BE2C (cell line): ENCODE data around the gene GDF2.

Experiments
- DNase-seq: peaks from one replicate; pipeline ENCODE4 v3.0.0-alpha.2; 2020
- H3K27me3 ChIP-seq: fragments of 250-450 bp; sonication (Bioruptor Pico); 2 replicates; pipeline ENCODE4 v1.5.1; 2020; ENCODE audit warnings: mild to moderate bottlenecking
- H3K36me3 ChIP-seq: fragments of 250-450 bp; sonication (Bioruptor Pico); 2 replicates; pipeline ENCODE4 v1.5.1; 2020; ENCODE audit warnings: mild to moderate bottlenecking
- H3K4me1 ChIP-seq: fragments of 250-450 bp; sonication (Bioruptor Pico); 2 replicates; pipeline ENCODE4 v1.5.1; 2020
- H3K4me3 ChIP-seq: 2 replicates; pipeline ENCODE4 v1.5.1; 2011; ENCODE audit warnings: low read depth, low read length
- H3K9me3 ChIP-seq: fragments of 250-450 bp; sonication (Bioruptor Pico); 2 replicates; pipeline ENCODE4 v1.5.1; 2020
- CTCF ChIP-seq: IDR thresholded peaks from 2 replicates; pipeline ENCODE4 v1.5.1; 2012; ENCODE audit warnings: mild to moderate bottlenecking, low read depth, low read length

GDF2 gene

GRCh38 chr10:47311193-47311931 is 10.9 kb upstream of the GDF2 start:
- no peak for TF ChIP-seq CTCF
- peak; percentile 55 for DNase-seq
- Histone ChIP-seq H3K9me3 (no peaks in the 10 kb centered on the region), H3K27me3 (no peaks in the 10 kb centered on the region), H3K4me1 (no peaks in the 10 kb centered on the region), H3K4me3 (no peak overlapping the region), H3K36me3 (no peaks in the 10 kb centered on the region)

GRCh38 chr10:47311932-47312662 is 10.2 kb upstream of the GDF2 start:
- Histone ChIP-seq H3K4me3 (no peak overlapping the region), H3K27me3 (no peaks in the 10 kb centered on the region), H3K9me3 (no peaks in the 10 kb centered on the region), H3K4me1 (no peaks in the 10 kb centered on the region), H3K36me3 (no peaks in the 10 kb centered on the region)
- peak; percentile 87 for DNase-seq
- peak; percentile 87 for TF ChIP-seq CTCF

- no peak for DNase-seq
- TF ChIP-seq CTCF = no peak
- no peaks in the 10 kb centered on the region for H3K36me3 ChIP-seq
- no peaks in the 10 kb centered on the region for H3K27me3 ChIP-seq
- H3K4me3 ChIP-seq = no peak overlapping the region
- no peaks in the 10 kb centered on the region for H3K4me1 ChIP-seq
- no peaks in the 10 kb centered on the region for H3K9me3 ChIP-seq
Observed at GRCh38 chr10:47312663-47312995, 9.6 kb upstream of the GDF2 start.

- no peaks in the 10 kb centered on the region for H3K36me3 ChIP-seq
- no peak overlapping the region for H3K4me3 ChIP-seq
Observed at GRCh38 chr10:47314416-47314970, 7.8 kb upstream of the GDF2 start.

GRCh38 chr10:47315421-47315820 is 6.8 kb upstream of the GDF2 start:
- Histone ChIP-seq H3K36me3 (no peaks in the 10 kb centered on the region), H3K9me3 (no peaks in the 10 kb centered on the region), H3K4me1 (no peaks in the 10 kb centered on the region), H3K27me3 (no peaks in the 10 kb centered on the region), H3K4me3 (no peak overlapping the region)
- TF ChIP-seq CTCF = no peak
- no peak for DNase-seq

More at GRCh38 chr10:47314416-47314970, 7.8 kb upstream of the GDF2 start:
- no peak for DNase-seq
- no peak for TF ChIP-seq CTCF
- Histone ChIP-seq H3K4me1 (no peaks in the 10 kb centered on the region), H3K27me3 (no peaks in the 10 kb centered on the region), H3K9me3 (no peaks in the 10 kb centered on the region)

GRCh38 chr10:47316131-47316530 is 6.1 kb upstream of the GDF2 start:
- no peak overlapping the region for H3K4me3 ChIP-seq
- H3K4me1 ChIP-seq = no peaks in the 10 kb centered on the region
- DNase-seq = no peak
- H3K9me3 ChIP-seq = no peaks in the 10 kb centered on the region
- H3K36me3 ChIP-seq = no peaks in the 10 kb centered on the region
- TF ChIP-seq CTCF = no peak
- no peaks in the 10 kb centered on the region for H3K27me3 ChIP-seq
